GM23248 (cell line): ENCODE measurements around the gene YIPF6.

Experiments
- EZH2 ChIP-seq: fragments of 200-600 bp; sonication (generic); IDR thresholded peaks from 2 replicates; pipeline ENCODE4 v1.6.1; 2018; ENCODE audit warnings: antibody characterized with exemption, mild to moderate bottlenecking; ENCODE audit not compliant: insufficient read depth, poor library complexity, severe bottlenecking
- EZH2phosphoT487 ChIP-seq: fragments of 200-600 bp; sonication (generic); IDR thresholded peaks from 2 replicates; pipeline ENCODE4 v1.6.1; 2018; ENCODE audit warnings: antibody characterized with exemption, moderate library complexity, mild to moderate bottlenecking, low read depth; ENCODE audit not compliant: insufficient read depth

GRCh38 chrX:68550193-68550592 lies 51.3 kb downstream of the YIPF6 start:
- TF ChIP-seq EZH2: no peak
- TF ChIP-seq EZH2phosphoT487: no peak
